Stimulated activated CD8-positive, alpha-beta memory T cell treated with anti-CD3 and anti-CD28 coated beads, Interleukin-15, amount 100 ng/mL, for 24 hours (primary cell): ENCODE measurements around the gene ITGB8.
"Not testable (repeated sequence)": the region's sequence is repeated elsewhere in the genome, so short reads cannot be mapped to it uniquely, and the experiment has no call there.

Experiments used
- DNase-seq: peaks from one replicate; pipeline ENCODE4 v3.0.0-alpha.2; 2020; ENCODE audit warnings: low read depth

Gene ITGB8

DNA sequence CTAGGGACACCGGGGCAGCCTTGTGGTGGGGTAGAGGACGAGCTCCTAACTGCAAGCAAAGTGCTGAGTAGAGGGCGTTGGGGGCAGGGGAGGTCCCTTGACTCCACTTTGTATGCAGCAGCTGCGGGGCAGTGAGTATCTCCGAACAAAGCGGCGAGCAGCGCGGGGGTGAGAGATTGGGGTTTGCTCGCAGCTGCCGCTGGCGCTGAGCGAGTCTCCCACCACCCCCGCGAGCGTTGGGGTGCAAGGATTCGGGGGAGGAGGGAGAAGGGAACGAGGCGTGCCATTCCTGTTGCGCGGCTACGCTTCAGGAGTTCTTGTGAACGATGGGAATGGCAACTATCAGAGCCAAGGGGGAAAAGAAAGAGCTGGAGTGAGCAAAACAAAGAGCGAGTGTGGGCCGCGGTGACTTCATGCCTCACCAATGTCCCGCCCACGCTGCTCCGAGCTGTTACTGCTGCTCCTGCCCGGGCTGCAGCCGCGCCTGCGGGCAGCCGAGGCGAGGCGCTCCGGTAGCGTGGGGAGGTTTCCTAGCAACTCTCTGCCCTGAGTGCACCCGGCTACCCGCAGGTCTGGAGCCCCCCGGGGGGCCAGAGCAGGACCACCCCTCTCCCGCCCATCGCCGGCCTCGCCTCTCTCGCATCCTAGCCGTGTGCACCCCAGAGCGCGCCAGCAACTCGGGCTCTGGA, at the start of gene ITGB8:
Gene ITGB8, plus strand, starts transcription at position 662 of the 689 bp plus-strand sequence. CDS start 907 bp downstream, outside the sequence.
- peak; percentile 41 for DNase-seq

DNA sequence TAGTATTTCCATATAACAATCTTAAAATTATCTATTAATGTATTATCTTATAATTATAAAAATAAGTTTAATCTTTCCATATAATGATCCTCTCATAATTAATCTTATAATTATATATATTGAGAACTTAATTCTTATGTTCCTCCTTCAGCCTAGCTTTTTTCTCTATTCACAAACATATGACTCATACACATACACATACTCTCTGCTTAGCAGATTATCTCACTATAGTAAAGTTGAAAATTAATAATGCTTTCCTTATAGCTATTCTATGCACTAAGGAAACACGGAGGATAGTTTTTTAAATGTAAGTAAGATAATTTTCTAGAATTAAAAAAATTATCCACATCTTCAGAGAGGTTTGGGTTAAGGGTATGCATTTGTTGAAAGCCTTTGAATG, 47.7 kb upstream of the ITGB8 start:
- DNase-seq: no peak

DNA sequence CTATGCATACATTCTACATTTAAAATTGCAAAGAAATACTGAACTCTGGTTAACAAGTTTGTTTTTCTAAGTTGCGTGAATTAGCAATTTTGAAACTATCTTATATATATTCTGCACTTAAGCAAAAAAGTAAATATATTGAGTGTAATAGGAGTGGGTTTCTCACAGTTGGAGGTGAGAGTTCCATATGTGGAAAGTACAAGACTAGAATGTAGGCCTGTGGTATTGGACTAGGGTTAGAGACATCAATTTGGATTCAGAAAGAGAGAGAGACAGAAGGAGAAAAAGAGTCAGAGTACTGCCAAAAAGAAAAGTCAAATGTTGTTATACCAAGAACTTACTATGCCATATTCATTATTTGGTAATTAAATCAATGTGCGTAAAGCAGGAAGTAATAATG, 47.3 kb upstream of the ITGB8 start:
- DNase-seq: no peak

DNA sequence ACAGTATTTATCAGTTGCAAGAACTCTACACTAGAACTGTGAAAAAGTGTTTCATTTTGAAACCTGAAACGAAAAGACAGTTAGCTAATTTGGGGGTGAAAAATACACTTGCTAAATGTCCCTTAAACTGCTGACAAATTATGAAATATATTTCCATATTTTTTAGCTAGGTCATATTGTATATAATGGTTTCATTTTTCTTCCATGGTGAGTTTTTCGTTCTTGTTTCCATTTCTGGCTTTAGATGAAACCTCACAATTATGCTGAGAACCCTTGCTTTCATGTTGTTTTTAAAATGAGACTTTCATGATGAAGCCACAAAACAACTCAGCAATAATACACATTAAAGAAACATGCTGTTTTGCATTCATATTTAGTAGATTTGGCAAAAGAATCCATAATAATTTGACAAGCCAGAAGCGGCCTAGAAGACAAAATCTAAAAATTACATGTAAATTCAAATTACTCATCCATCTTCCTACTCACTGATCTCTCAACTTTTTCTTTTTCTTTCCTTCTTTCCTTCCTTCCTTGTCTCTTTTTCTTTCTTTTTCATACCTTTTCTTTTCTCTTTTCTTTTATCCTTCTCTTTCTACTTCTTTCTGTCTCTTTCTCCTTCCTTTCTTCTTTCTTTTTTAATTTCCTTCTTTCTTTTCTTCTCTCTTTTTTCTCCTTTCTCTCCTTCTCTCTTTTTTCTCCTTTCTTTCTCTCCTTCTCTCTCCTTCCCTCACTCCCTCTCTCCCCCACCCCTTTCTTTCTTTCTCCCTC, 46.5 kb upstream of the ITGB8 start:
- no peak for DNase-seq

DNA sequence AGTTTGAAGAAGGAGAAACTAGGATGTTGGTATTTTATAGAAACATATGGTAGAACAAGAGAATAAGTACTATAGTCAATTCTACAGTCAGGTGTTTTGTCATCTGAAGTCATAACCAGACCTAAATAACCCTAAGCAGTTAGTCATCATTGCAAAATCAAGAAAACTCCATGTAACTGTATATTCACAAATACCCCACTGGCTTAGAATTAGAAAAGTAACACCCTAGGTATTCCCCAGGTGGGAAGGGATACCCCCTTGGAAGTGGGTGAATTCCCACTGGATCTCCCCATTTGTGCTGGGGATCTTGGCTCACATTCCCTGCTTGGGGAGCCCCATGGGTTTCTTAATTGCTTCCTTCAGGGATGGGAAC, 45.9 kb upstream of the ITGB8 start:
- no peak for DNase-seq

DNA sequence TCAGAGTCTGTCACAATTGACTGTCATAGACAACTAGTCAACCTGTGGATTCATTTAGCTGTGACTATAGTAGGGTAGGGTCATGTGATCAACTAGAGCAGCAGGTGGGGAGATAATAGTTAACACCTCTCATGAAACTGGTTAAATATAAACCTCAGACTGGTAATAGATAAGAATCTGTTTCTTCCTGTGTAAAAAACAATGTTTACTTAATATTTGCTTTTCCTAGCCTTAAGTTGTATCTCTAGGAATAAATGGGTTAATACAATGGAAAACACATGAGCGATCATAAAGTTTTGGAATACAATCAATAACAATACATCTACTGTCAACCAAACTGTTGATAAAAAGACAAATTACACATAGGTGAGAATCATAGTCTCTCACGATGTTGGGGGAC, 43.4 kb upstream of the ITGB8 start:
- no peak for DNase-seq

DNA sequence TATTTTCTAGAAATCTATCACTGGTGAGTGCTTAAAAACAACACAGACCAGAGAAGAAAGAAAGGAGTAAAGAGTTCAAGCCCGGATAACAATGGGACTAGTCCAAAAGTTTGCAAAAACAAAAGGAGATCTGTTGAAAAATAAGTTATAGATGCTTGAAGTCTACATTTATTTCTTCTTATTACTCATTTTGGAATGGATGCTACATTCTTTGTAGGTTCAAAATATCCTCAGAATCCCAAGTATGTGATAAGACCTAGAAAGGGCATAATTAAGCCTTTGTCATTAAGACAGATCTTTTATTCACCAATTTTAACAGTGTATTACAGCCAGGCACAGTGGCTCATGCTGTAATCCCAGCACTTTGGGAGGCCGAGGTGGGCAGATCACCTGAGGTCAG, 42.7 kb upstream of the ITGB8 start:
- DNase-seq: no peak

DNA sequence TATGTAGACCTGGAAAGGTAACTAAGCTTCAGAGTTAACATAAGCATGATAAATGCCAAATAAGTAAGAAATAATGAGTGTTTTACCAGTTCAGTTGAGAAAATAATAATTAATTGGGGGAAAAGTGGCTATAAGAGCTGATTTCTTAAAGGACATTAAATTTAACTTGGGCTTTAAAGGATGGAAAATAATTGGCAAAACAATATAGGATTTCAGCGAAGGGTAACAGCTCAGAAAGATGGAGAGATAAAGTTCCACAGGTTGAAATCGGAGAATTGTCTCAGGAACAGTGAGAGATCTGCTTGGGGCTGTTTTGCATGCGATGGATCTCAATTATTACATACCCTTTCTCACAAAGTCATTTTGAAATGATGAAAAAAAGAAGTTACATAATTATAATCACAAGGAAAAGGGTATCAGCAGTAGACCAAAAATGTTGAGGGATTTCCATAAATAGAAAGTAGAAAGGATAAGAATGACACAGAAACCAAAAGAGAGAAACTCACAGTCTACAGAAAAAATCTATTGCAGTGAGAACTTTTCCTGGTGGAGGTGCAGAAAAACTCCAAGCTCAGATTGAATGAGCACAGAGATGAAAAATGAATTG, 40.1 kb upstream of the ITGB8 start:
- no peak for DNase-seq

DNA sequence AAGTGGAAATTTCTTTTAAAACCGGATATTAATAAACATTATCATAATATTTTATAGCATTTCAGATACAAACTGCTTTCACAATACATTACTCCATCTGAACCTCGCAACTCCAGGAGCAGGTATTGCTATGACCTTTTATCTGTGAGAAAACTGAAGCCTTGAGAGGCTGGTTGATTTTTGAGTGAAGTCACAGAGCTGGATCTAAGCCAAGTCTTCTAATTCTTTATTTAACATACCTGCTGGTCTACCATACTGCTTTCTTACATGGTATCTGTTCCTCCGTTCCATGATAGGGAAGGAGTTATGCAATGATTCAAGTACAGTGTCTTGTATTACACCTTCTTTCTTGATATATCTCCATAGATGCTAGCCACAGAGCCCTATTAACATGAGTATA, 37.4 kb upstream of the ITGB8 start:
- no peak for DNase-seq

DNA sequence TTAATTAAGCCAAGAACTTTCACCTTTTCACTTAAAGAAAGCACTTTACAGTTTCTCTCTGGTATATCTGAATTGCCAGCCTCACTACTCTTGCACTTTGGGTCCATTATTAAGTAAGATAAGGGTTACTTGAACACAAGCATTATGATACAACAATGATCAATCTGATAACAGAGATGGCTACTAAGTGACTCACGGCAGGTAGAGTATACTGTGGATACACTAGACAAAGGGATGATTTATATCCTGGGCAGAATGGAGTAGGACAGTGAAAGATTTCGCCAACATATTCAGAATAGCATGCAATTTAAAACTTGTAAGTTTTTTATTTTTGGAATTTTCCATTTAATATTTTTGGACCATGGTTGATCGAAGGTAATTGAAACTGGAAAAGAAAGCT, 34.3 kb upstream of the ITGB8 start:
- no peak for DNase-seq

DNA sequence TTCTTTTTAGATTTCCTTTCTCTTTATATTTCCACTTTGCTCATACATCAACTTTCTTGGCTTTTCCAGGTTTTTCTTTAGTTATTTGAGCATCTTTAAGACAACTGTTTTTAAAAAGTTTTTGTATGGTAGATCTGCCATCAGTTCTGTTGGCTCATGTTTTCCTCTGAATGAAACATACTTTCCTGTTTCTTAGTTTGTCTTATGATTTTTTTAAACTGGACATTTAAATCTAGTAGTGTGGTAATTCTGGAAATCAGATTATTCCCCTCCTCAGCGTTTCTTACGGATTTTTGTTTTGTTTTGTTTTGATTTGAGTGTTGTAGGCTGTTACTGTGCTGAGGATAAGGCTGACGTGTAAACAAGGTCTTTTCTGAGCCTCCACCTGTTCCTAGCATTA, 33.8 kb upstream of the ITGB8 start:
- DNase-seq: no peak

DNA sequence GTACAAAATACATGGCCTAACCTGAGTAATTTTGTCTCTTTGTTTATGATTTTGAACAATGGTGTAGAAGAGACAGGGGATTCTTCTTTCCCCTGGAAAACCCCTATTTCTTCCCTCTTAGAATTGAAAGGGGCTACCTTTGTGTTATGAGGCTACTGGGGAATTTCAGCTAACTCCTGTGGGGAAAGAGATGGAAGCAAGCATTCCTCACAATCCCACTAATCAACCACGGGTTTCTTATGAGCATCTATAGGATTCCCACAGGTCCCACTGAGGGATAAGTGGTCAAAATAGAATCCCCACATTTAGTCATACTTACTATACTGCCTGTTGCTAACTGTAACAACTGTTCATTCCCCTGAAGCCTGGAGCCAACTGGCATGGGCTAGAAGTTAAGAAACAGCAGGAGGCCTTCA, 32.2 kb upstream of the ITGB8 start:
- DNase-seq: no peak

DNA sequence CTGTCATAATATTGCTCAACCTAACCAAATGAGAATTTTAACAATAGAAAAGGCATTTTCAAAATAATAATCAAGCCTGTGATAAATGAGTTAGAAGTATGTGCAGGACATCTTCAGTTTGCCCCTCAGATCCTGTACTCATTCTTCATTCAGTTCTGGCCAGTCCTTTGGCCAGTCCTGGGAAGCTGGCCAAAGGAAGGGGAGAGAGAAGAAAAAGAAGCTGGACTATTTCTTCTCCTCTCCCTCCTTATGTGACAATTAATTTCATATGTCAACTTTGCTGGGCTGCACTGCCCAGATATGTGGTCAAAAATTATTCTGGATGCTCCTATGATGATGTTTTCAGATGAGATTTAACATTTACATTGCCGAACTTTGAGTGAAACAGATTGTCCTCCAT, 31.6 kb upstream of the ITGB8 start:
- DNase-seq: no peak

DNA sequence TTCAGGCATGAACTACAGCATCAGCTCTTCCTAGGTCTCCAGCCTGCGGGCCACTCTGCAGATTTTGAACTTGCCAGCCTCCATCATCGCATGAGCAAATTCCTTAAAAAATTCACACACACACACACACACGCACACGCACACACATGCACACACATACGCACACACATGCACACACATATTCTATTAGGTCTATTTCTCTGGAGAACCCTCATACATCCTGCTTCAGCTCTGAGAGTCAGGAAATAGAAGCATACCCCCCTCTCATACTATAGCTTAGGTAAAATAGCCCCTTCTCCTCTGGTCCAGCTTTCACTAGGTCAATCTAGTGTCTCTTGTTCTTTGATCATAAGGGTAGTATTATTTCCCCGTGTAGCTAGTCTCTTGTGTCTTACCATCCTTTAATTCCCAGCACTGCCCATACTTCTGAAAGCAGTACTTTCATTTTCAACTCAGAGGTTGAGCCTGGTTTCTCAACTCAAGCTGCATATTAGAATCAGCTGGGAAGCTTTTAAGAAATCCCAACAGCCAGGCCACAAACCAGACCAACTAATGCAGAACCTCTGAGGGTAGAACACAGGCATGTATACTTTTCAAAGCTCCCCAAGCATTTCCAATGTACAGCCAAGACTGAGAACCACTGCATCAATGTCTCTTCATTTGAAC, 30.9 kb upstream of the ITGB8 start:
- DNase-seq: no peak

DNA sequence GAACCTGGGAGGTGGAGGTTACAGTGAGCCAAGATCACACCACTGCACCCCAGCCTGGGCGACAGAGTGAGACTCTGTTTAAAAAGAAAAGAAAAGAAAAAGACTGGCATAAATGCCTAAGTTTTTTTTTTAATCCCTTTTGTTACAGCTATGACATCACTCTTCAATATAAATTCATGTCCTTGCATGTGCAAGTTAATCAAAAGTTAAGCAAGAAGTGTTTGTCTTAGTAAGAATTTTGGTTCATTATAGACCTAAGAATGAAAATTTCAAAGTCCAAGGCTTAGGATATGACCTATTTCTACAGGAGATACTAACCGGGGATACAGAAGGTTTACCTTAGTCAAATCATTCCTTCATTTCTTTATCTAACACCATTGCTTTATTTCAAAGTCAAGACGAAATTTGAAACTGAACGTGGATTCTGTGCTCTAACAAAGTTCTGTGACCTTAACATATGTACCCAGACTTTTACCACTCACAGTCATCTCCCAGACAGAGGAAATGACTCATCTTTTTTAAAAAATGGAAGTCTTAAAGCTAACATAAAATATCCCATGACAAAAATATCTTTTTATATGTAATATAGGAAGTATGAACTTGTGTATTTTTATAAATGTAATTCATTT, 29.3 kb upstream of the ITGB8 start:
- DNase-seq: no peak

DNA sequence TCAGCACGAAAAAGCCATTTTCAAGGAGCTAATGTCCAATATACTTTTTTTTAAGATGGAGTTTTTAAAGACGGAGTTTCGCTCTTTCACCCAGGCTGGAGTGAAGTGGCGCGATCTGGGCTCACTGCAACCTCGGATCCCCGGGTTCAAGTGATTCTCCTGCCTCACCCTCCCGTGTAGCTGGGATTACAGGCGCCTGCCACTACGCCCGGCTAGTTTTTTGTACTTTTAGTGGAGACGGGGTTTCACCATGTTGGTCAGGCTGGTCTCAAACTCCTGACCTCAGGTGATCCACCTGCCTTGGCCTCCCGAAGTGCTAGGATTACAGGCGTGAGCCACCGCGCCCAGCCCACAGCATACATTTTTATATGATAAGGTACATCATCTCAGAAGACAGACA, 28.4 kb upstream of the ITGB8 start:
- not testable (repeated sequence) for DNase-seq

DNA sequence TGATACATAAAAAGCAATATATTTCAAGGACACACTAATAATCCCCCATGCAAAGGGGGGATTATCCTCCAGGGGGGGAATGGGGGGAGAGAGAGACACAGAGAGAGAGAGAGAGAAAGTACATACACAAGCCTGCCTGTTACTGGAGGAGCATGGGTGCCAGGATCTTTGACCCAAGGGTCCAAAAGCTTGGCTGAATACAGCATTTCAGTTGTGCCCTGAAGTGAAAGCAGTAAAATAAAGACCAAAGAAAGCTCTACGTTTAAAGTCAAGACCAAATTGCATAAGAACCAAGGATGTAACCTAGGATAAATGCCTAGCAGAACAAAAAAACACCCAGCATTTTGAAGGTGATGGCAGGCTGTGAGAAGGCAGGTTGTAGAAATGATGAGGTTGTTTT, 27.8 kb upstream of the ITGB8 start:
- DNase-seq: no peak

DNA sequence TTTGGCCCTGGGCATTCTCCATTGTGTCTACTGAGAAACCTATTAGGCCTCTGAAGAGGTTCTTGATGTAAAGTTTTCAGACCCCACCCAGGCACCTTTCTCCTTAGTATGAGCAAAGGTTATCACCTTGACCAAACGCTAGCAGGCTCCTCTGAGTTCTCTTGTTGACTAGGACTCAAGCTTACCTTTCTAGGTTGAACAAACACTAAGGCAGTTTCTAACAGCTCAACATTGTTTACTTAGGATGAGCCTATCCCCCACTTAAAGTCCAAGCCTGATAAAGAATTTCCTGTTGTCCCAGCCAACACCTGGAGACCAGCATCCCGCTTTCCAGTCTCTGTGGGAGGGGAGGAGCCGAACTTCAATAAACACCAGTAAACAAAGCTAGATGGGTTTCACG, 26.3 kb upstream of the ITGB8 start:
- no peak for DNase-seq

DNA sequence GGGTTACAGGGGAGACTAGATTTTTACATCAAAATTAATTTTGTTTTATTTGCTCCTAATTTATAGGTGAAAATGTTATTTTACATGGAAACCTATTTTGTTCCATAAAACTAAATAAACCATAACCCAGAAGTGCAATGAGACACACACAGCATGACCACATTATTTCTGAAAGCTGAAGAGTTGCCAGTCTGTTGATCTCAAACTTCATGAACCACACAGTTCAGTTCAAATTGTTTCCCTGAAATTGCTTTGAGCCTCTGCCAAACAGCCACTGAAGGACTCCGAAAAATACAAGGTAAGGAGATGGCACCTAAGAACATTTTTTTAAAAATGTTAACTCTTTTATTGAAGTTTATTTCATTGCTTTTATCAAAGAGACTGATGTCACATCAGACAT, 25.0 kb upstream of the ITGB8 start:
- DNase-seq: no peak

DNA sequence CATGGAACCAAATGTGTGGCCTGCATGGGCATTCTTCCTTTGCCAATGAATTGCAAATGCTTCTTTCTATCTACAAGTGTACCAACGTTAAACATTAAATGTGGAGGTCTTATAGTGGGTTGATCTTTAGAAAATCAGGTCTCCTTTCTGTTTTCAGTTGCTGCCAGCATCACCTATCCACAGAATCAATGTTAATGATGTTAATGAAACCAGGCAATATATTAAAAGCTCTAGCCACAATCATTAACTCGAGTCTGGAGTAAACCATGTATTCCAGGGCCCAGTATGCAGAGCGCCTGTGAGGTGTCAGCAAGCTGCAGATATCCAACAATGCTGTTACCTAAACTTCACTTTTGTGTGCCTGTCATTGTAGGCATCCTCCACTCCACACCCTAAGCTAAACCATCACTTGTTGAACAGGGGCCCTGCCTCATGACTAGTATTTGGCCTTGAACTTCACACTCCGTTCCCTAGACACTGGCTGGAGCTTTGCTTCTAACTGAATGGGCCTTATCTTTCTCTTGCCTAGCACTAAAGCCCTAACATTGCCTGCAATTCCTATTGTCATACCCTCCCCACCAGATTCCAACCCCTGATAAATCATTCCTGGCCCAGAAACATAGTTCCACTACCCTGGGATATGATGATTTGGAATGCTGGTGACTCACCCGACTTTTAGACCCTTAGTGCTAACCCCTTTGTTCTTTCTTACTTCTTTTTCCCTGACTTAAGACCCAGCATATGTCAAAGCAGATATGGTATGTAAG, 24.3 kb upstream of the ITGB8 start:
- DNase-seq: no peak

DNA sequence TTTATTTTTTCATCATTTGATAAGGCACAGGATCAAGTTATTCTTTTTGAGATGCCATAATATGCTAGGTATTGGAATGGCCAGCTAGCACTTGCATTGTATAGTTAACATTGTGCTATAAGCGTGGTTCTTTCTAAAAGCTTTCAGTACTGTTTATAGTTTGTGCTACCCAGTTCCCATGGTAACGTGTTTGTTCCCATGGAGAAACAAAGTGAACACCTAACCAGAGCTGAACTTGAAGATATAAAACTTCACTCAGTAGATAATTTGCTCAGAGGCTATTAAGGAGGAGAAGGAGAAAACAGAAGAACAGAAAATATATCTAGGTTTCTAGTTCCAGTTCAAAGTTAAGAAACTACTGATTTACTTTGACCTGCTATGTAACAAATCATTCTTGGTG, 23.6 kb upstream of the ITGB8 start:
- no peak for DNase-seq

DNA sequence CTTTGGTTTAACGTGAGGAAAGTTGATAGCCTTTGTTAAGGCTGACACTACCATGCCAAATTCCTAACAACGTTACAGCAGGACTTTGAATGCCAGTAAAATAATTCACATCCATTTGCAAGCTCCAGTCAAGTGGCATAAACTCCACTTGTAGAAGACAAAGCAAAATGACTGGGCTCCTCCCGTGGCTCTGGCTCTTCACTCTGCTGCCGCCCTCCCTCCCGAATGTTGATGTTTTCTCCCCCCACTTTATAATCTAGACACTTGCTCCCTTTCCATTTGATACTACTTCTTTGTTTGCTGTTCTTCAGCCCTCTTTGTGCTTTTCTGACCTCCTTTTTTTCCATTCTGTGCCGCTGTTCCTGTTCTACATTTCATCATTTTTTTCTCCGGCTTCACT, 22.8 kb upstream of the ITGB8 start:
- DNase-seq: no peak
